Nephron progenitor cell (in vitro differentiated cells): ENCODE results near the gene MAS1.

ENCODE experiments used
- DNase-seq: peaks from one replicate; pipeline ENCODE4 v3.0.0; 2021
- H3K27ac Mint-ChIP-seq: 2 replicates; pipeline ENCODE4 v1.8.0; 2021; ENCODE audit warnings: mild to moderate bottlenecking, moderate library complexity, mixed read lengths
- H3K27me3 Mint-ChIP-seq: 2 replicates; pipeline ENCODE4 v1.8.0; 2021; ENCODE audit warnings: mild to moderate bottlenecking, low read depth, mixed read lengths; ENCODE audit not compliant: poor library complexity
- H3K36me3 Mint-ChIP-seq: 2 replicates; pipeline ENCODE4 v1.8.0; 2021; ENCODE audit warnings: low read depth, mixed read lengths
- H3K4me1 Mint-ChIP-seq: 2 replicates; pipeline ENCODE4 v1.8.0; 2021; ENCODE audit warnings: mixed read lengths
- H3K4me3 Mint-ChIP-seq: 2 replicates; pipeline ENCODE4 v1.8.0; 2021; ENCODE audit warnings: mild to moderate bottlenecking, moderate library complexity, mixed read lengths
- H3K9me3 Mint-ChIP-seq: 2 replicates; pipeline ENCODE4 v1.8.0; 2021; ENCODE audit warnings: mild to moderate bottlenecking, moderate library complexity, mixed read lengths
- TF ChIP-seq, protein P1 (sequence below): fragments of 200-600 bp; sonication (generic); IDR thresholded peaks from 2 replicates; pipeline ENCODE4 v1.5.0; 2021; ENCODE audit warnings: antibody characterized with exemption

Gene MAS1

DNA sequence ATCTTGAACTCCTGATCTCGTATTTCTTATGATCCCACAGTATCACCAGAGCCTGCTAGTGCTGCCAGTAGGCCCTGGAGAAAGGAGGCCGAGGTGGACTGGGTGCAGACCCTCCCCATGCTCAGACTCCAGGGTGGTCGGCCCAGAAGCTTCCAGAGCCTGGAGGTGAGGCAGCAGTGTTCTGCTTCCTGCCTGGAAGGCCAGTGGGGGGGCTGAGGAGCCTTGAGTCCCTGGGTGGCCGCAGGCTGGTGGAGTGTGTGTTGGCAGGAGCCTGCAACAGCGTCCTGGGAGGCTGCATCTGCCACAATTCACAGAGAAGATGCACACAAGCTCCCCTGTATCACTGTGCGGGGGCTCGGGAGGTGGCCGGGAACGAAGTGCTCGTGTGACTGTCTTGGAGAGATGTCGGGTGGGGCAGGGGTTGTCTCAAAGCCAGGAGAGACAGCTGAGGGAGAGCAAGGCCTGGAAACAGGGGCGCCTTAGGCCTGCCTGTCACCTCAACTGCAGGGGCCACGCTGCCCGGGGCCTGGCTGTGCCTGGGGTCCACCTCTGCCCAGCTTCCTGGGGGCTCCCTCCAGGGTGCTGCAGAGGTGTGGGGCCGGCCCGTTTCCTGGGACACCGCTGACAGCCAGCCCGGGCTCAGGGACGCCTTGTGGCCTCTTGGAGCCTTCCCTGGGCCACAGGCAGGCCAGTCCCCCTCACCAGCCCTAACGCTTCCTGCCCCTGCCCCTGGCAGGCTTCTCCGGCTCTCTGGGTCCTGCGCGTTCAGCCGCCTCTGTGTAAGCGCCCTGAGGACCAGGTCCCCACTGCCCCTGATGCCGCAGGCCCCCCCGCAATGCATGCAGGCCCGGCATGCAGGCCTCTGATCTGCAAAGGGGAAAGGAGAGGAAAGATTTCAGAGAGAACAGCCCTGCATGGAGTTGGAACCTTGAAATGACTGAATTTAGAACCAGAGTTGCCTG, 24.2 kb upstream of the MAS1 start:
- Mint-ChIP-seq H3K4me3 (no peak overlapping the region), H3K27ac (no peak overlapping the region)
- TF ChIP-seq, protein P1, sequence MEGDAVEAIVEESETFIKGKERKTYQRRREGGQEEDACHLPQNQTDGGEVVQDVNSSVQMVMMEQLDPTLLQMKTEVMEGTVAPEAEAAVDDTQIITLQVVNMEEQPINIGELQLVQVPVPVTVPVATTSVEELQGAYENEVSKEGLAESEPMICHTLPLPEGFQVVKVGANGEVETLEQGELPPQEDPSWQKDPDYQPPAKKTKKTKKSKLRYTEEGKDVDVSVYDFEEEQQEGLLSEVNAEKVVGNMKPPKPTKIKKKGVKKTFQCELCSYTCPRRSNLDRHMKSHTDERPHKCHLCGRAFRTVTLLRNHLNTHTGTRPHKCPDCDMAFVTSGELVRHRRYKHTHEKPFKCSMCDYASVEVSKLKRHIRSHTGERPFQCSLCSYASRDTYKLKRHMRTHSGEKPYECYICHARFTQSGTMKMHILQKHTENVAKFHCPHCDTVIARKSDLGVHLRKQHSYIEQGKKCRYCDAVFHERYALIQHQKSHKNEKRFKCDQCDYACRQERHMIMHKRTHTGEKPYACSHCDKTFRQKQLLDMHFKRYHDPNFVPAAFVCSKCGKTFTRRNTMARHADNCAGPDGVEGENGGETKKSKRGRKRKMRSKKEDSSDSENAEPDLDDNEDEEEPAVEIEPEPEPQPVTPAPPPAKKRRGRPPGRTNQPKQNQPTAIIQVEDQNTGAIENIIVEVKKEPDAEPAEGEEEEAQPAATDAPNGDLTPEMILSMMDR = no peak

DNA sequence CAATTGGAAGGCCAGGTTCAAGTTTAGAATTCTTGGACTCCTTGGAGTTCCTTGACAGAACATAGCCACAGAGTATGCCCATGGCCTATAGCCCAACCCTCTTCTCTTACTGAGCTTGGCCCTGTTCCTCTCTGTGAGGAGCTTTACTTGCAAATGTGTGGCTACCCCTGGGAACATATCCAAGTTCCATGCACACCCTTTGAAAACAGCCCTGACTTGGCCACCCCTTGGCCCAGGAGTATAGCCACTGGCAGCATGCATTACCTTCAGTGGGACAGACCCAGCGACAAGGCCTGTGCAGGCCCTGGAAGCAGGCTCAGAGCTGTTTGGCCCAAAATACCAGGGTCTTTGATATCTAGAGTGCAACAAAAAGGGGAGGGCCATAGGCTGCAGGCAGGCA, 19.5 kb upstream of the MAS1 start:
- Mint-ChIP-seq H3K27me3 (peaks cover 11% of the 10 kb centered on the region), H3K4me3 (no peak overlapping the region), H3K36me3 (no peaks in the 10 kb centered on the region), H3K9me3 (peaks cover 17% of the 10 kb centered on the region), H3K27ac (no peak overlapping the region), H3K4me1 (peaks cover 24% of the 10 kb centered on the region)
- no peak for DNase-seq
- TF ChIP-seq, protein P1 = no peak

More for the DNA sequence above, 24.2 kb upstream of the MAS1 start:
- Mint-ChIP-seq H3K27me3 (peaks cover 14% of the 10 kb centered on the region), H3K9me3 (peaks cover 12% of the 10 kb centered on the region), H3K4me1 (no peaks in the 10 kb centered on the region), H3K36me3 (no peaks in the 10 kb centered on the region)
- no peak for DNase-seq

DNA sequence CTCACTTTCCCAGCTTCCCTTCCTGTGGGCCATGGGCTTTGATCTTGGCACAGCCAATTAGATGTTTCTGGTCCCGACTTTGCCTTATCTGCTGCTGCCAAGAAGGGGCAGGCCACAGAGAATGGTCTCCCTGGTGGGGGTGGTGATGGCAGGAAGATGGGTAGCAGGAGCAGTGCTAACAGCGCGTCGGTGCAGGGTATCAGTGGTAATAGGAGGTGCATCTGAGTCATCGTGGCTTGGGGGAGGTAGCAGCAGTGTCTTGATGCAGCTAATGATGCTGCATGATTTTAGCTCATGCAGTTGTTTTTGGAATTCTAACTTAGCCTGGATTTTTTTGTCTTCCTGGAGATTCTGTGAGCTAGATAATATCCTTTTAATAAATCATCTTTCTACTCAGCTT, 18.9 kb upstream of the MAS1 start:
- no peak for DNase-seq
- no peak overlapping the region for H3K27ac Mint-ChIP-seq
- peaks cover 11% of the 10 kb centered on the region for H3K27me3 Mint-ChIP-seq
- H3K4me1 Mint-ChIP-seq = peaks cover 24% of the 10 kb centered on the region
- no peak overlapping the region for H3K4me3 Mint-ChIP-seq
- no peaks in the 10 kb centered on the region for H3K36me3 Mint-ChIP-seq
- TF ChIP-seq, protein P1 = no peak
- peaks cover 16% of the 10 kb centered on the region for H3K9me3 Mint-ChIP-seq

DNA sequence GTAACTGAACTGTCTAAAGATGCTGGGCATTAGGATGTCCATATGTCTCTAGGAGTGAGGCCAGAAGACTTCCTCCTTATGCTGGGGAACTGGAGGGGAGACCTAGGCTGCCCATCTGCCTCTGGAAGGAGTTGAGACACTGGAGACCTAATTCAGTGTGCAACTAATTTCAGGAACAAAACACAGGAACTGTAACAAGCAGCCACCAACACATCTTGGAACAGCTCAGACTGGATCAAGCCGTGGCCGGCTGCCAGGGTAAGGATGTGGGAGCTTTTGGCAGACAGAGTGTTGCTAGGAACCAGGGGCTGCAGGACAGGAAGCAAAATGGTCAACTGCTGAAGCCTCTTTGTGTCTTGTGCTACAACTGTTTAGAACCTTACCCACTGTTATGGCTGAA, 16.4 kb upstream of the MAS1 start:
- TF ChIP-seq, protein P1 = no peak
- peaks cover 24% of the 10 kb centered on the region for H3K4me1 Mint-ChIP-seq
- DNase-seq = no peak
- H3K36me3 Mint-ChIP-seq = no peaks in the 10 kb centered on the region
- H3K4me3 Mint-ChIP-seq = no peak overlapping the region
- H3K9me3 Mint-ChIP-seq = peaks cover 9% of the 10 kb centered on the region
- no peak overlapping the region for H3K27ac Mint-ChIP-seq
- peaks cover 11% of the 10 kb centered on the region for H3K27me3 Mint-ChIP-seq

DNA sequence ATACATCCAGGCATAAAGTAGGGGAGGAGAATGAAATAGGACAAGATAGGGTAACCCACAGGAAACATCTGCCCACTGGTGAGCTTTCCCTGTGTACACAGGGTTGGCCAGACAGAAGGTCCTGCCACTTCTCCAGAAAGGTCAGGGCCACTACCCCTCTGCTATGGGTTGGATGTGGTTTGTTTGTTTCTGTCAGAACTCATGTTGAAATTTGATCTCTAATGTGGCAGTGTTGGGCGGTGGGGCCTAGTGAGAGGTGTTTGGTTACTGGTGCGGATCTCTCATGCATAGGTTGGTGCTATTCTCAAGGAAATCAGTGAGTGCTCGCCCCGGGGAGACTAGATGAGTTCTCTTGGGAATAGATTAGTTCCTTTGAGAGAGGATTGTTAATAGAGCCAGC, 15.6 kb upstream of the MAS1 start:
- Mint-ChIP-seq H3K9me3 (peaks cover 5% of the 10 kb centered on the region), H3K4me1 (peaks cover 24% of the 10 kb centered on the region), H3K4me3 (peak overlapping the region; percentile 39), H3K36me3 (no peaks in the 10 kb centered on the region), H3K27me3 (peaks cover 11% of the 10 kb centered on the region), H3K27ac (peak overlapping the region; percentile 47)
- DNase-seq = peak; percentile 30
- TF ChIP-seq, protein P1 = no peak

DNA sequence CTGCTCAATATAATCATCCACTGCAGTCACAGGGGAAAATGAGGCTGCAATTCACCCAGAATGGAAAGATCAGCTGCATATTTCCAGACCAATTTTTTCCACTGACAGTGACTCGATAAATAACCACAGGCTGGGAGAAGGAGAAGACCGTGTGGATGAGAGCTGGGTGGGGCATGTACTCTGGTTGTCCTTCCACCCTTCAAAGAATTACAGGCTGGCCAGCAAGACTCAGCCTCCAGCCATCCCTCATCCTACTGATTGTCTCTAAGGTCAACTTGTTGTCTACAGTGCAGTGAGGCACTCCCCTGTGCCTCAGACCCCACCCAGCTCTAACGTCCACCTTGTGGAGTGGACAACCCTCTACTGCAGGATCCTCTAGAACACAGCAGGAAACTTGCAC, 14.5 kb upstream of the MAS1 start:
- Mint-ChIP-seq H3K9me3 (peaks cover 5% of the 10 kb centered on the region), H3K4me1 (peaks cover 24% of the 10 kb centered on the region), H3K36me3 (no peaks in the 10 kb centered on the region), H3K27me3 (peaks cover 19% of the 10 kb centered on the region), H3K27ac (no peak overlapping the region), H3K4me3 (no peak overlapping the region)
- no peak for DNase-seq
- TF ChIP-seq, protein P1 = no peak
